Measurements from ENCODE around the gene KLHDC7A.

Gene KLHDC7A

DNA sequence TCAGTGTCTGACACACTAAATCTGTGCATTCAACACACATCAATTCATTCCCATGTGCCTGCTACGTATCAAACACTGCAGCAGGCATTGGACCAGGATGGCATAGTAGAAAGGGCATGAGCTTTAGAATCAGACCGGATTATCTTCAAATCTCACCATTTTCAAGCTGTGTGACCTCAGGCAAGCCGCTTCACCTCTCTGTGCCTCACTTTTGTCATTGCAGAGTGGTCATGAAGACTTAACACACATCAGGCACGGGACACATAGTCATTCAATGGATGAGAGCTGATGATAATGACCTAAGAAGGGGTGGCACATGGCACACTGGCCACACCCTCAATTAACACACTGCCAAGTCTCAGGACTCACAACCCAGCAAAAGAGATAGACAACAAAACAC, 46.8 kb downstream of the KLHDC7A start:
- Histone ChIP-seq H3K4me1 (ENCODE audit: control insufficient read depth, insufficient read depth, low read length, poor library complexity, severe bottlenecking) (no peaks in the 10 kb centered on the region), H3K9me3 (ENCODE audit: control insufficient read depth, low read length) (no peaks in the 10 kb centered on the region), H3K4me3 (ENCODE audit: insufficient read depth, low read depth, low read length, poor library complexity, severe bottlenecking) (no peak overlapping the region), H3K36me3 (ENCODE audit: control insufficient read depth, insufficient read depth, low read length) (no peaks in the 10 kb centered on the region), H3K27me3 (replicated peaks; ENCODE audit: control insufficient read depth, insufficient read depth, low read length, poor library complexity, severe bottlenecking) (no peaks in the 10 kb centered on the region), H3K27ac (ENCODE audit: insufficient read depth, low read length, poor library complexity, severe bottlenecking) (no peak overlapping the region)
- DNase-seq = no peak

DNA sequence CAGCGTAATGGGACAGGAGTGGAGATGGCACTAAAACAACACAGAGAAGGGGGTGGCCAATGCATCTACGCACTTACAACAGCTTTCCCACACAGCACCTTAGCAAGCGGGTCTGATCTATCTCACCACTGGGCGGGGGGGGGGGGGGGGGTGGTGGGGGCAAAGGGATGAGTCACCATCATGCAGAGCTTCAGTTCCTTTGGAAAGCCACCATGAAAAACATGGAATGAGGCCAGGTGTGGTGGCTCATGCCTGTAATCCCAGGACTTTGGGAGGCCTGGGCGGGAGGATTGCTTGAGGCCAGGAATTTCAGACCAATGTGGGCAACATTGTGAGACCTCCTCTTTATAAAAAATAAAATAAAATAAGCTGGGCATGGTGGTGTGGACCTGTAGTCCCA, 47.2 kb downstream of the KLHDC7A start:
- Histone ChIP-seq H3K36me3 (ENCODE audit: control insufficient read depth, insufficient read depth, low read length) (no peaks in the 10 kb centered on the region), H3K27me3 (replicated peaks; ENCODE audit: control insufficient read depth, insufficient read depth, low read length, poor library complexity, severe bottlenecking) (no peaks in the 10 kb centered on the region), H3K27ac (ENCODE audit: insufficient read depth, low read length, poor library complexity, severe bottlenecking) (no peak overlapping the region), H3K9me3 (ENCODE audit: control insufficient read depth, low read length) (no peaks in the 10 kb centered on the region), H3K4me3 (ENCODE audit: insufficient read depth, low read depth, low read length, poor library complexity, severe bottlenecking) (no peak overlapping the region), H3K4me1 (ENCODE audit: control insufficient read depth, insufficient read depth, low read length, poor library complexity, severe bottlenecking) (no peaks in the 10 kb centered on the region)
- no peak for DNase-seq

GRCh38 chr1:18528616-18529015, 47.9 kb downstream of the KLHDC7A start:
- Histone ChIP-seq H3K27ac (ENCODE audit: insufficient read depth, low read length, poor library complexity, severe bottlenecking) (no peak overlapping the region), H3K4me1 (ENCODE audit: control insufficient read depth, insufficient read depth, low read length, poor library complexity, severe bottlenecking) (no peaks in the 10 kb centered on the region), H3K9me3 (ENCODE audit: control insufficient read depth, low read length) (no peaks in the 10 kb centered on the region), H3K27me3 (replicated peaks; ENCODE audit: control insufficient read depth, insufficient read depth, low read length, poor library complexity, severe bottlenecking) (no peaks in the 10 kb centered on the region), H3K36me3 (ENCODE audit: control insufficient read depth, insufficient read depth, low read length) (no peaks in the 10 kb centered on the region), H3K4me3 (ENCODE audit: insufficient read depth, low read depth, low read length, poor library complexity, severe bottlenecking) (no peak overlapping the region)
- DNase-seq = no peak

DNA sequence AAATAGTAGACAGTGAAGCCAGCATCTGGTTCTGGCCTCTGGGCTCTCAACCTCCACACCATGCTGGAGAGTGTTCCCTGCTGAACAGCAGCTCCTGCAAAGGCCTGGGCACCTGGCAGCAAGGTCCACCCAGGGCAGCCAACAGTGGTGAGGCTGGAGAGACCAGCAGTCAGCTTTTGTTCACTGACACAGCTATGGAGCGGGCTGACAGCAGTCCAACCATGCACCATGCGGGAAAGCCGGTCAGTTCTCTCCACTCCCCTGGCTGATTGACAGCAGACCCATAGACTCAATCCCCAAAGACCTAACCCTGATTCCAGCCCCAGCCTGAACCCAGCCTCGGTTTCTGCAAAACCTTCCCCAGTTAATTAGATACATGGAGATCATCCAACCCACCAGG, 49.0 kb downstream of the KLHDC7A start:
- DNase-seq = no peak
- Histone ChIP-seq H3K27ac (ENCODE audit: insufficient read depth, low read length, poor library complexity, severe bottlenecking) (no peak overlapping the region), H3K4me3 (ENCODE audit: insufficient read depth, low read depth, low read length, poor library complexity, severe bottlenecking) (no peak overlapping the region), H3K36me3 (ENCODE audit: control insufficient read depth, insufficient read depth, low read length) (no peaks in the 10 kb centered on the region), H3K4me1 (ENCODE audit: control insufficient read depth, insufficient read depth, low read length, poor library complexity, severe bottlenecking) (no peaks in the 10 kb centered on the region), H3K27me3 (replicated peaks; ENCODE audit: control insufficient read depth, insufficient read depth, low read length, poor library complexity, severe bottlenecking) (no peaks in the 10 kb centered on the region), H3K9me3 (ENCODE audit: control insufficient read depth, low read length) (no peaks in the 10 kb centered on the region)

- Histone ChIP-seq H3K4me1 (ENCODE audit: control insufficient read depth, insufficient read depth, low read length, poor library complexity, severe bottlenecking) (no peaks in the 10 kb centered on the region), H3K36me3 (ENCODE audit: control insufficient read depth, insufficient read depth, low read length) (no peaks in the 10 kb centered on the region), H3K27ac (ENCODE audit: insufficient read depth, low read length, poor library complexity, severe bottlenecking) (no peak overlapping the region), H3K27me3 (replicated peaks; ENCODE audit: control insufficient read depth, insufficient read depth, low read length, poor library complexity, severe bottlenecking) (no peaks in the 10 kb centered on the region), H3K4me3 (ENCODE audit: insufficient read depth, low read depth, low read length, poor library complexity, severe bottlenecking) (no peak overlapping the region), H3K9me3 (ENCODE audit: control insufficient read depth, low read length) (no peaks in the 10 kb centered on the region)
- DNase-seq = no peak
These were observed 50.1 kb downstream of the KLHDC7A start for GRCh38 chr1:18530587-18531502.

DNA sequence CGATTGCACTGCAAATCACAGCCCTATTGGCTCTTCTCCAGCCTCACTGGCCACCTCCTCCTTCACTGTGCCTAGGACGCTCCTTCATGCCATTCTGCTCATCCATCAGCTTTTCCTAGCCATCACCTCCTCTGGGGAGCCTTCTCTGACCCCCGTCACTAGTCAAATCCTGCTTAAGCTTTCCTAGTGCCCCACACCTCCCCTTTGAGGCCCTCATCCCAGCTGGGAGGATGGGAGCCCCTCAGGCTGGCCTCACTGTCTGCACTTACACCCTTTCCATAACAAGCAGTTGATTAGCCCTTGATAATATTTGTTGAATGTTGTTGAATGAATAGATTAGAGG, 50.7 kb downstream of the KLHDC7A start:
- no peaks in the 10 kb centered on the region for H3K4me1 ChIP-seq (ENCODE audit: control insufficient read depth, insufficient read depth, low read length, poor library complexity, severe bottlenecking)
- H3K4me3 ChIP-seq (ENCODE audit: insufficient read depth, low read depth, low read length, poor library complexity, severe bottlenecking) = no peak overlapping the region
- no peak for DNase-seq
- no peak overlapping the region for H3K27ac ChIP-seq (ENCODE audit: insufficient read depth, low read length, poor library complexity, severe bottlenecking)
- no peaks in the 10 kb centered on the region for H3K27me3 ChIP-seq (replicated peaks; ENCODE audit: control insufficient read depth, insufficient read depth, low read length, poor library complexity, severe bottlenecking)
- no peaks in the 10 kb centered on the region for H3K36me3 ChIP-seq (ENCODE audit: control insufficient read depth, insufficient read depth, low read length)
- no peaks in the 10 kb centered on the region for H3K9me3 ChIP-seq (ENCODE audit: control insufficient read depth, low read length)

DNA sequence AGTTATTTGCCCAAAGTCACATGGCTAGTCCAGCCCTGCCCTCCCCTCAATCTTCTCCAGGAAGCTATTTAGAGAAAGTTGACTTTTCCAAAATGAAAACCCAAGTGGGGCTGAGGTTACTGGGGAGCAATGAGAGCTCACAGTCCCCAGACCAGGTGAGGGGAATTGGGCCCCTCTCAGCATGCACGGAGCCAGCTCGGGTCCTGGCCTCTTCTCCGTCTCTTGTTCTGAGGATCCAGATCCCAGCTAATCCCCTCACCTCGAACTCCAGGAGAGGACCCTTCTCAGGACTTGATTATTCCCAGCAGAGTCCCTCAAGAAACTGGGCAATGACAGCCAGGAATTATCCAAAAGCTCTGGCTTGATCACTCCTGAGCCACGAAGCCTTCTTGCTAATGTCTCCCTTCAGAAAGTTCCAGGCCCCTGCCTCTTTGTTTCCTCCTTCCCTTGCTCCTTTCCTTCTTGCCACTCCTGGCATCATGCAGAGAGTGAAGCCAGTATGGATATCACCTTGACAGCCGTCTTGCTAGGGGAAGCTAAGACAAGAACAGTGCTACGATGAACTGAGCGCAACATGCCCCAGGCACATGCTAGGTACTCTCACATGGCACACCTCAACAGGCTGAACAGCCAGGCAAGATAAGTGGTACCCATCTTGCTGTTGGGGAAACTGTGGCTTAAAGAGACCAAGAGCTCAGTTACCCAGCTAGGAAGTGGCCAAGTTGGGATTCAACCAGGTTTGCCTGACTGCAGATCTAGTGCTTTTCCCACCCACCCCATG, 51.9 kb downstream of the KLHDC7A start:
- Histone ChIP-seq H3K4me3 (ENCODE audit: insufficient read depth, low read depth, low read length, poor library complexity, severe bottlenecking) (no peak overlapping the region), H3K9me3 (ENCODE audit: control insufficient read depth, low read length) (no peaks in the 10 kb centered on the region)

GRCh38 chr1:18533259-18533658, 52.5 kb downstream of the KLHDC7A start:
- no peak for DNase-seq
- Histone ChIP-seq H3K4me1 (ENCODE audit: control insufficient read depth, insufficient read depth, low read length, poor library complexity, severe bottlenecking) (no peaks in the 10 kb centered on the region), H3K4me3 (ENCODE audit: insufficient read depth, low read depth, low read length, poor library complexity, severe bottlenecking) (no peak overlapping the region), H3K27me3 (replicated peaks; ENCODE audit: control insufficient read depth, insufficient read depth, low read length, poor library complexity, severe bottlenecking) (no peaks in the 10 kb centered on the region), H3K27ac (ENCODE audit: insufficient read depth, low read length, poor library complexity, severe bottlenecking) (no peak overlapping the region), H3K36me3 (ENCODE audit: control insufficient read depth, insufficient read depth, low read length) (no peaks in the 10 kb centered on the region), H3K9me3 (ENCODE audit: control insufficient read depth, low read length) (no peaks in the 10 kb centered on the region)

More for the DNA sequence above, 51.9 kb downstream of the KLHDC7A start:
- Histone ChIP-seq H3K27me3 (replicated peaks; ENCODE audit: control insufficient read depth, insufficient read depth, low read length, poor library complexity, severe bottlenecking) (no peaks in the 10 kb centered on the region), H3K27ac (ENCODE audit: insufficient read depth, low read length, poor library complexity, severe bottlenecking) (no peak overlapping the region), H3K4me1 (ENCODE audit: control insufficient read depth, insufficient read depth, low read length, poor library complexity, severe bottlenecking) (no peaks in the 10 kb centered on the region), H3K36me3 (ENCODE audit: control insufficient read depth, insufficient read depth, low read length) (no peaks in the 10 kb centered on the region)
- DNase-seq = no peak

DNA sequence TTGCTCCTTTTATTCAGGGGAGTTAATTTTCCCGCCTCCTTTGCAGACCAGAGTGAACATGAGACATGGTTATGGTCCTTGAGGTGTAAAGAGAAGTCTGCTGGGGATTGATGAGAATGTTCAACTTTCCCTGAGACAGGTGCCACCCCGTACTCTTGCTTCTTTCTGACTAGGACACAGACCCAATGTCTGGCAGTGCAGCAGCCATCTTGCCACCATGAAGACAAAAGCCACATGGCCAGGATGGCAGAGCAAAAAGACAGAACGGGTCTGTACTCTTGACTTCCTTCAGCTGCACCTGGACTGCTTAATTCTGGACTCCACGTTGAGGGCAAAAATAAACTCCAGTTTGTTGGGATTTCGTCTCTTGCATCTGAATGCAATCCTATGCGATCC, 54.1 kb downstream of the KLHDC7A start:
- Histone ChIP-seq H3K27ac (ENCODE audit: insufficient read depth, low read length, poor library complexity, severe bottlenecking) (no peak overlapping the region), H3K4me3 (ENCODE audit: insufficient read depth, low read depth, low read length, poor library complexity, severe bottlenecking) (no peak overlapping the region), H3K27me3 (replicated peaks; ENCODE audit: control insufficient read depth, insufficient read depth, low read length, poor library complexity, severe bottlenecking) (no peaks in the 10 kb centered on the region), H3K9me3 (ENCODE audit: control insufficient read depth, low read length) (no peaks in the 10 kb centered on the region), H3K36me3 (ENCODE audit: control insufficient read depth, insufficient read depth, low read length) (no peaks in the 10 kb centered on the region), H3K4me1 (ENCODE audit: control insufficient read depth, insufficient read depth, low read length, poor library complexity, severe bottlenecking) (no peaks in the 10 kb centered on the region)
- no peak for DNase-seq

Data from effector memory CD4-positive, alpha-beta T cell (primary cell).